Measurements from ENCODE around the gene ITPK1.
"Not testable (repeated sequence)": the region's sequence is repeated elsewhere in the genome, so short reads cannot be mapped to it uniquely, and the experiment has no call there.

ITPK1 gene

DNA sequence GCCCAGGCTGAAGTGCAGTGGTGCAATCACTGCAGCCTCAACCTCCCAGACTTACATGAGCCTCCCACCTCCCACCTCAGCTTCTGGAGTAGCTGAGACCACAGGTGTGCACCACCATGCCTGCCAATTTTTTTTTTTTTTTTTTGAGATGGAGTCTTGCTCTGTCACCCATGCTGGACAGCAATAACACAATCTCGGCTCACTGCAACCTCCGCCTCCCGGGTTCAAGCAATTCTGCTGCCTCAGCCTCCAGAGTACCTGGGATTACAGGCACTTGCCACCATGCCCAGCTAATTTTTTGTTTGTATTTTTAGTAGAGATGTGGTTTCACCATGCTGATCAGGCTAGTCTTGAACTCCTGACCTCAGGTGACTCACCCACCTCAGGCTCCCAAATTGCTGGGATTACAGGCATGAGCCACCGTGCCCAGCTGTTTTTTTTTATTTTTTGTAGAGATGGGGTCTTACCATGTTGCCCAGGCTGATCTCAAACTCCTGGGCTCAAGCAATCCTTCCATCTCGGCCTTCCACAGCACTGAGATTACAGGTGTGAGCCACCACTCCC is 15.6 kb upstream of the ITPK1 start:
- not testable (repeated sequence) for DNase-seq (ENCODE audit: low read depth in 2 of 2)

DNA sequence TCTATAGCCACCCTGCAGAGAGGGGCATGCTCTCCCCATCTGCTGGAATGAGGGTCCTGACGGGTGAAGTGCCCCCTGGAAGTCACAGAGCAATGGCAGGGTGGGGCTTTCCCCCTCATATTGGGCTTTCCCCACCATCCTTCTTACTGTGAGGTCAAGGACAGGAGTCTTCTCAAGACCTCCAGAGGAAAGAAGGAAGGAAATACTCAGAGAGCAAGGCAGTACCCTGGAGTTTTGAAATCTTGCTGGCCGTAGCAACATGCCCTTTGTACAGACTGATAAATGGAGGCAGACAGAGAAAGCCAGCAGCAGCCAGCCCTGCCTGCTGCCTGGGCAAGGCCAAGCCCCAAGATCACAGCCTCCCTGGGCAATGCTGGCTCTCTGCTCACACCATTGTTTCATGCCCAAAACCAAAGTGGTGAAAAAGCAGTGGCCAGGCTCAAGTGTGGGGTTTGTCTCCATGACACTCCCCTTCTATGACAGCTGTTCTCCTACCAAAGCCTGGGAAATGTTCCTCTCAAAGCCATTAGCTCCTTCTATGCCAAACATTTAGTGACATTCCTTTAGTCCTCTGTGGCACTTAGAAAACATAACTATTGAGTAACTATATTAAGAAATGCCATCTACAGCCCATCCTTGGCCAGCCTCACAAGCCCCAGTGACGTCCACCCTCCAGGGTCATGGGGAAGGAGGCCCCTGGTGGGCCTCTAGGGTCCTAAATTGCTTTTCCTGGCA is 13.2 kb upstream of the ITPK1 start:
- DNase-seq (ENCODE audit: low read depth in 2 of 2): no peak

- no peak for DNase-seq (ENCODE audit: low read depth in 2 of 2)
Measured at GRCh38 chr14:93126111-93126510, 10.4 kb upstream of the ITPK1 start.

GRCh38 chr14:93122826-93123225 is 7.1 kb upstream of the ITPK1 start:
- no peak for DNase-seq (ENCODE audit: low read depth in 2 of 2)

- DNase-seq (ENCODE audit: low read depth in 2 of 2): no peak
Measured at GRCh38 chr14:93121030-93121834, 5.5 kb upstream of the ITPK1 start.

- DNase-seq (ENCODE audit: low read depth in 2 of 2): no peak
Measured at GRCh38 chr14:93120517-93120916, 4.8 kb upstream of the ITPK1 start.

GRCh38 chr14:93116676-93117200 is 1.0 kb upstream of the ITPK1 start:
- no peak for DNase-seq (ENCODE audit: low read depth in 2 of 2)

GRCh38 chr14:93115069-93115820 is 480 bp downstream of the ITPK1 start:
- peak; percentile 65 to 66 for DNase-seq (ENCODE audit: low read depth in 2 of 2)

- DNase-seq (ENCODE audit: low read depth in 2 of 2): no peak
Measured at GRCh38 chr14:93114713-93115068, 1.0 kb downstream of the ITPK1 start.

GRCh38 chr14:93114068-93114710 is 1.5 kb downstream of the ITPK1 start:
- no peak for DNase-seq (ENCODE audit: low read depth in 2 of 2)

DNA sequence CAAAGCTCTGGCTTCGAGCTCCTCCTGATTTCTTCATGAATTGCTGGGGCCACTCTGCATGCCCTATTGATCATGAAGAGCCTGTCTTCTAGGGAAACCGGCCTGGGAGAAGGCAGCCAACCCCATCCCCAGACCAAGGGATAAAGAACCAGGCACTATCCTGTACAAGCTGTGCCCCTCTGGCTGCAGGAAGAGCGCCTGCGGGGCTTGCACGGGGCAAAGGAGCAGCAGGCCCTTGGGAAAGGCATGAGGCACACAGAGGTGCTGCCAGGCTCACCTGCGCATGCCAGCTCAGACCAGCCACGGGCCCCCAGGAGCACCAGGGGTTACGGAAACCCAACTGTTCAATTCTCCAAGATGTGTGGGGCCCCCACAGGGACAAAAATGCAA is 2.1 kb downstream of the ITPK1 start:
- DNase-seq (ENCODE audit: low read depth in 2 of 2): no peak

GRCh38 chr14:93112891-93113677 is 2.6 kb downstream of the ITPK1 start:
- DNase-seq (ENCODE audit: low read depth in 2 of 2): peak; percentile 54 to 60

- not testable (repeated sequence) for DNase-seq (ENCODE audit: low read depth in 2 of 2)
Measured at GRCh38 chr14:93111541-93111940, 4.2 kb downstream of the ITPK1 start.

DNA sequence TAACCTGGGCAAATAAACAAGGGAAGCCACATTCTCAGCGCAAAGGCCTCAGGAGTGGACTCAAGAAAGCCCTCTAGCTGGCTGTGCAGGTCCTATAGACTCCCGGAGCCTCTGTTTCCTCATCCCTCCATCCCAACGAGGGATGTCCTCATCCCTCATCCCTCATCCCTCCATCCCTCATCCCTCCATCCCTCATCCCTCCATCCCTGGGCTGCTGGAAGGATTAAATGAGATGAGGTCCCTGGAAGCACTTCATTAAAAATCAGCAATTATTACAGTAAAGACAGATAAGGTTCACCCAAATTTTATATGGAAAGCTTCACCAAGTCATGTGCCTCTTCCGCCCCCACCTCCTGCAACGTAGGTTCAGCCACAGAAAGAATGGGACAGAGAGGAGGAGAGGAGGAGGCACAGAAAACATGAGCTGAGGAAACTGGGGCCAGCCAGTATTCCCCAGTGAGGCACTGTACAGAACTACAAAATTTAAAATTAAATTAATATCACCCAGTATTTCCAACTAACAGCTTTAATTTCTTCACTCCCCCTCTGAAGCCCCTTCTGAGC is 4.8 kb downstream of the ITPK1 start:
- DNase-seq (ENCODE audit: low read depth in 2 of 2): no peak

DNA sequence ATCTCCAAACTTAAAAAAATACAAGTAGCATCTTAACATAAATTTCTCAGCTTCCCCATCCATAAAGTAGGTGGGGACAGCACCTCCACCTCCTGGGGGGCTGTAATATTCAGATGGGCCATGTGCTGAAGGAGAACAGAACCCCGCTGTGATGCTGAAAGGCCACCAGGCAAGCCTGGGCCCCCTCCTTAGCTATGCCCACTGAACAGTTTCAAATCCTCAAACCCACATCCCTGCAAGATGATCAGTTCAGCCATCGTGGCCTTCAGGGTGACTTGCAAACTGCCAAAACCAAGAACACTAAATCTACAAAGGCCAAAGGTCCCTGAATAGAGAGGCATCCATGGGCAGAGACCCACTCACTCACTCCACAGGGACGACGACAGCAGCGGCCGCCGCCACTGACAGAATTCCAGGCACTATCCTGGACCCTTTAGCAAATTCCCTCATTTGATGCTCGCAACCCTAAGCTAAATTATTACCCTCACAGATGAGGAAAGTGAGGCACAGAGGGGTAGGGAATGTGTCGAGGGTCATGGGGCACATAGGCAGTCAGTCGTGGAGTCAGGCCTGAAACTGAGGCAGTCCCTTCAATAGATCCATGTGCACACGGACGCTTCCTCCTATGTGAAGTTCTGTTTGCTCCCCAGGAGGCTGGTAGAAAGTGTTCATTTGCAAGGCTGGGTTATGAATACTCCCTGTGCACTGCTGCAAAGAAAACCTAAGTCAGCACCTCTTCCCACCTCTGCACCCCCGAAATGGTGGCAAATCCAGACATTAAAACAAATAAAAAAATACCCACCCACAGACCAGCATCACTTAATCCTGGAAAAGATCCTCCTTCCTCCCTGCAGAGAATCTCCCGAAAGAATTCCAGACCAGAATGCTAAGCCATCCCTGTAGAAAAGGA is 5.9 kb downstream of the ITPK1 start:
- DNase-seq (ENCODE audit: low read depth in 2 of 2): no peak

DNA sequence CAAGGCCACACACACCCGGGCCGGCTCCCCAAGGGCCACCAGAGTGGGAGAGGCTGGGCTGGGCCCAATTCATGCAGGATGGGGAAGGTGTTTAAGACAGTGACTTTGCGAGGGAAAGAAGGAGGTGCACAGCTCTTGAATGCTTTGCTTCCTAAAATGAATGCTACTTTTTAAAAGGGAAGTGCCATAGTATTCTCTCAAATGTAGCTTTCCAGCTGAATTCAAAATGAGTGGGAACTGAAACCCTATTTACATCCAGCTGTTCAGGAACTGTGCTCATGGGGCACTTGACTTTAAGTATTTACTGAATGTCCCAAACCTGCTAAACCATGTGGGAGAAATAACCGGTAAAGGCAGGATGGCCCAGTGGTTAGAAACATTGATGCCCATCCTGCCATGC is 7.6 kb downstream of the ITPK1 start:
- no peak for DNase-seq (ENCODE audit: low read depth in 2 of 2)

DNA sequence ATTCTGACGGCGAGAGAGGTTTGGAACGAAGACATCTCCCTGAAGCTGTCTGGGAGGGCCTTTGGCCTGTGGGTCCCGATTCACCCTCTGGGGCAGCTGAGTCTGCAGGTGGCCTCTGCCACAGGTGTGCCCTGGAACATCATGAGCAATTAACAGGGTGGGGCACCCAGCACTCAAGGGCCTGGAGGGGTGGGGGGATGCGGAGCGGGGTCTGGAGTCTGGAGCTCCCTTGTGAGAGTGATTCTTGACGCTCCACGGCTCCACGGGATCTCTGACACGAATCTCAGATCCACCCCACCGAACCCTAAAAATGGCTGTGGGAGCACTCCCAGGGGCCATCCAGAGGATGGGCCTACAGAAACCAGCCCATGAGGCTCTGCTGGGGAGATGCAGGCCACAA is 8.3 kb downstream of the ITPK1 start:
- DNase-seq (ENCODE audit: low read depth in 2 of 2): no peak

GRCh38 chr14:93106541-93107156 is 9.1 kb downstream of the ITPK1 start:
- no peak for DNase-seq (ENCODE audit: low read depth in 2 of 2)

GRCh38 chr14:93105856-93106255 is 9.9 kb downstream of the ITPK1 start:
- DNase-seq (ENCODE audit: low read depth in 2 of 2): not testable (repeated sequence)

Measured in stimulated activated CD4-positive, alpha-beta T cell treated with anti-CD3 and anti-CD28 coated beads, Interleukin-1b, Interleukin-23, amount 100 ng/mL, for 1 hour (primary cell).